Neutrophil (primary cell): ENCODE results near the gene FRZB.

Experiments used
- H3K27ac ChIP-seq: fragments of 200-600 bp; sonication (generic); 2 replicates; pipeline ENCODE4 v1.5.1; 2016; ENCODE audit warnings: mild to moderate bottlenecking, moderate library complexity
- H3K27me3 ChIP-seq: fragments of 200-600 bp; sonication (generic); 2 replicates; pipeline ENCODE4 v1.6.0; 2016; ENCODE audit warnings: mild to moderate bottlenecking
- H3K36me3 ChIP-seq: fragments of 200-600 bp; sonication (generic); 2 replicates; pipeline ENCODE4 v1.5.1; 2017
- H3K4me1 ChIP-seq, 2 experiments: fragments of 200-600 bp in 1 of 2; sonication (generic) in 1 of 2; 1 replicate in 1 of 2; 2 replicates in 1 of 2; pipeline versions ENCODE4 v1.5.1 to v1.6.1; 2013 to 2016; ENCODE audit warnings: low read depth in 1 of 2, low read length in 1 of 2, mild to moderate bottlenecking in 1 of 2, moderate library complexity in 1 of 2; ENCODE audit not compliant: control insufficient read depth in 1 of 2, insufficient read depth in 1 of 2
- H3K4me3 ChIP-seq, 2 experiments: fragments of 200-600 bp in 1 of 2; sonication (generic) in 1 of 2; 1 replicate in 1 of 2; 2 replicates in 1 of 2; pipeline ENCODE4 v1.5.1; 2013 to 2016; ENCODE audit warnings: low read depth in 1 of 2, low read length in 1 of 2, mild to moderate bottlenecking in 1 of 2, moderate library complexity in 1 of 2
- H3K9me3 ChIP-seq: fragments of 200-600 bp; sonication (generic); 2 replicates; pipeline ENCODE4 v1.5.1; 2016
- TF ChIP-seq, protein P1 (sequence below): fragments of 200-600 bp; sonication (generic); IDR thresholded peaks from 2 replicates; pipeline ENCODE4 v1.5.1; 2016; ENCODE audit warnings: antibody characterized with exemption

FRZB gene

DNA sequence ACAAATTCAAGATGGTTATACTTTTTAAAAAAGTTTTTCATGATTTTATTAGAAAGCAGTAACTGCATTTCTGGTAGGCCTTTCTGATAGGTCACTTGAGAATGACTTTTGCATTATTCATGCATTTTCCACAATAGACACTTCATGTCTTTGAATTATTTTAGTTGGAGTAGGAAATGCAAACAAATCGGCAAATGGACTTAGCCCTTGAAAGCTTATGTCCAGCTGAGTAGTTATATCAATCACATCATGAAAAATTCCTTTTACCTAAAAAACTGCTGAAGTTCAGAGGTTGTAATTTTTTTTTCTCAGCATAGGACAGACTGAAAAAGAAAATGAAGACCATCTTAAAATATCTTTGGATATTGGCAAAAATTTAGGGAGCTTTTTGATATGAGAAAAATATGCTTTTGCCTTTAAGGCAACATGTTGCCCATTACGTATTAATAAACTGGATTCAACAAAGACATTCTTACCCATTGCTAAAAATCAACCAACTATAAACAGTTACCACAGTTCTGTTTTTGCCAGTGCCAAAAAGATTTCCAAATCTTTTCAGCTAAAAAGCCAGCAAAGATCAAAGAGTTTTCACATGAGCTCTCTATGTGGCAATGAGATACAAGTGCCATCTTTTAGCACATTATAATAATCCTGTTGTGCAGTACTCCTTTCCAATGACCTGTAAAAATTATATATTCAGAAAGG, 45.5 kb upstream of the FRZB start:
- TF ChIP-seq, protein P1, sequence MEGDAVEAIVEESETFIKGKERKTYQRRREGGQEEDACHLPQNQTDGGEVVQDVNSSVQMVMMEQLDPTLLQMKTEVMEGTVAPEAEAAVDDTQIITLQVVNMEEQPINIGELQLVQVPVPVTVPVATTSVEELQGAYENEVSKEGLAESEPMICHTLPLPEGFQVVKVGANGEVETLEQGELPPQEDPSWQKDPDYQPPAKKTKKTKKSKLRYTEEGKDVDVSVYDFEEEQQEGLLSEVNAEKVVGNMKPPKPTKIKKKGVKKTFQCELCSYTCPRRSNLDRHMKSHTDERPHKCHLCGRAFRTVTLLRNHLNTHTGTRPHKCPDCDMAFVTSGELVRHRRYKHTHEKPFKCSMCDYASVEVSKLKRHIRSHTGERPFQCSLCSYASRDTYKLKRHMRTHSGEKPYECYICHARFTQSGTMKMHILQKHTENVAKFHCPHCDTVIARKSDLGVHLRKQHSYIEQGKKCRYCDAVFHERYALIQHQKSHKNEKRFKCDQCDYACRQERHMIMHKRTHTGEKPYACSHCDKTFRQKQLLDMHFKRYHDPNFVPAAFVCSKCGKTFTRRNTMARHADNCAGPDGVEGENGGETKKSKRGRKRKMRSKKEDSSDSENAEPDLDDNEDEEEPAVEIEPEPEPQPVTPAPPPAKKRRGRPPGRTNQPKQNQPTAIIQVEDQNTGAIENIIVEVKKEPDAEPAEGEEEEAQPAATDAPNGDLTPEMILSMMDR: no peak
- Histone ChIP-seq H3K4me3 (no peak overlapping the region), H3K36me3 (no peaks in the 10 kb centered on the region), H3K27ac (no peak overlapping the region), H3K27me3 (no peaks in the 10 kb centered on the region), H3K9me3 (no peaks in the 10 kb centered on the region), H3K4me1 (no peaks in the 10 kb centered on the region)

DNA sequence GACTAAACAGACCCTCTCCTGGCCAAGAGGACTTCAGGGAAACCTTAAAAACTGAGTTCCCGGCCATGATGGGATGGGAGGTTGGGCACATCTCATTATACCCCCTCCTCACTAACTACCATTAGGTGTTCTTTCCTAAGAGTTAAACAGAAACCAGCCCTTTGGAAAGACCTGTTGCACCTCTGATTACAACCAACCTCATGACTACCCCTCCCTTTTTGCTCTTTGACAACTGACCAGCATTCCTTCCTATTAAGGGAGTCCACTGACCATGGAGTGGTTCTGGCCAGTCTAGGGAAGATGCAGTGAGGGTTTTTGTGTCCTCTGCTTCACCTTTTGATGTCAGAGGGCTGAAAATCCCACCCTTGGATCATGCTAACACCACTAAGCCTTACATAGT, 44.5 kb upstream of the FRZB start:
- Histone ChIP-seq H3K4me3 (no peak overlapping the region), H3K4me1 (no peaks in the 10 kb centered on the region), H3K27me3 (no peaks in the 10 kb centered on the region), H3K27ac (no peak overlapping the region), H3K36me3 (no peaks in the 10 kb centered on the region), H3K9me3 (no peaks in the 10 kb centered on the region)
- TF ChIP-seq, protein P1: no peak

DNA sequence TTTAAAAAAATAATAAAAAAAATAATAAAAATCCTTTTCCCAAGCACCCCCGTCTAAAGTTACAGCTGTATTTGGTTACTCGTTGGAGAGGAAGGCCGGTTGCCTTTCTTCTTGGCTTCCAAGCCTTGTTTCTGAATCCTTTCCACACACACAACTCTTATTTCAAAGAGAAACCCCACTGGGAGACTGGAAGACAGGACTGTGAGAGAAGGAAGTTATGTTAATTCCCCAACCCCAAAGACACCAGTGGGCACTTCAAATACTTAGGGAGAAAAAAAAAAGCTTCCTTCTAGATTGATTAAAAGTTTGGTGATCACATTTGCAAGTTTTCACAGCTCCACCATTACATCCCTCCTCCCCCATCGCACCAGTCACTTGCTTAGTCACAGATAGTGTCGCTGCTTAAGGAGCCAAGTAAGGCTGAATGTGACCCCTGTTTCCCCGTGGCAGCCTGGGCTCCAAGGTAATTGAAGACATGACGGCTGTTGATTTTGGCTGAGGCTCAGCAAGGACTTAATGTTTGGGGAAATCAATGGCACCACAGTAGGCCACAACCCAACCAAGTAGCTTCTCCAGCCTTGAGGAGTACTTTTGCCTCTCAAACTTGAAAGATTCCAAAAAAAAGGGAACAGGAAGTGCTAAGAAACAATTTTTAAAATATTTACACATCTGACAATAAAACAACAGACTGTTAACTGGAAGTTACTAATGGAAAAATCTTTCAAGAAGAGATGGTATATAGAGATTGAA, 40.8 kb upstream of the FRZB start:
- Histone ChIP-seq H3K36me3 (no peaks in the 10 kb centered on the region), H3K4me3 (no peak overlapping the region), H3K4me1 (no peaks in the 10 kb centered on the region), H3K9me3 (no peaks in the 10 kb centered on the region), H3K27me3 (no peaks in the 10 kb centered on the region), H3K27ac (no peak overlapping the region)
- TF ChIP-seq, protein P1: no peak

DNA sequence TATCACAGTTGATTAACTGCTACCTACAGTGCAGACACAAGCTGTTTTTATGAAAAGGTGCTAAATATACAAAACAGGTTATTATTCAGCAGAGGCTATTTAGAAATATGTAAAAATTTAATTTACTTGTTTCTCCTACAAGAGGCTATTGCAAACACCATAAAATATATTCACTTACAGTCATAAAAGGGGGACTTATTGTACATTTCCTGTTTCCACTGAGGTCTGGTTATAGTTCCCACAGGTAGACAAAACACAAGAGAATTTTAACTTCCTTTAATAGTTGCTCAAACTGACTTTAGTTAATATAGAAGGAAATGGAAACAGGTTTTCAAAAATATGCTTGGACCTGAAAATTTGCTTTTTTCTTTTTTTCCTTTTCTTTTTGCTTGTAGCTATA, 40.0 kb upstream of the FRZB start:
- Histone ChIP-seq H3K4me3 (no peak overlapping the region), H3K27me3 (no peaks in the 10 kb centered on the region), H3K27ac (no peak overlapping the region), H3K4me1 (no peaks in the 10 kb centered on the region), H3K9me3 (no peaks in the 10 kb centered on the region), H3K36me3 (no peaks in the 10 kb centered on the region)
- TF ChIP-seq, protein P1: no peak

DNA sequence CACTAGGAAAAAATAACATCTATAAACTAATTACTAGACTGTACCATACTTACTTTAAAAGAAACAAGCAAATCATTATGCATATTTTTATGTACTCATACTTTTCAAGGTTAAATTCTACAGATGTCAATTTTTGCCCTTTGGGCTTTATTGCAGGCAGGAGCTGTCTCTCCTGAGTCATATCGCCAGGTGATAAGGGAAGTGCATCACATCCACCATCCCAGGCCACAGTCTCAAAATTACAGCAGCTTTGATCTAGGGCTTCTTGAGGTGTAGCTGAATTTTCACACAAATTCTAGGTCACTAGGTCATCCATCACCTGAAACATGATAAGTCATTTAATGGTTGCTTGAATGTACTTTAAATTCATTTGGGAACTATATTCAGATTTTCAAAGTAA, 38.4 kb upstream of the FRZB start:
- no peak overlapping the region for H3K27ac ChIP-seq
- H3K9me3 ChIP-seq: no peaks in the 10 kb centered on the region
- no peak overlapping the region for H3K4me3 ChIP-seq
- TF ChIP-seq, protein P1: no peak
- H3K36me3 ChIP-seq: no peaks in the 10 kb centered on the region
- H3K27me3 ChIP-seq: no peaks in the 10 kb centered on the region
- no peaks in the 10 kb centered on the region for H3K4me1 ChIP-seq
